Astrocyte of the spinal cord (primary cell): Measurements from ENCODE around the gene ZCCHC7.
"Not testable (repeated sequence)": the region's sequence is repeated elsewhere in the genome, so short reads cannot be mapped to it uniquely, and the experiment has no call there.

Experiments used
- DNase-seq: peaks from one replicate; pipeline ENCODE4 v3.0.0; 2011; ENCODE audit warnings: low read depth, low spot score
- H3K4me3 ChIP-seq: 2 replicates; pipeline ENCODE4 v1.5.1; 2011; ENCODE audit warnings: low read depth, mild to moderate bottlenecking, low read length, moderate library complexity
- in situ Hi-C: cut with HindIII; loops from 2 replicates; pipeline ENCODE4 v1.10.0; 2017; ENCODE audit warnings: low sequenced_read_pairs
- TF ChIP-seq, protein P1 (sequence below): IDR thresholded peaks from 2 replicates; pipeline ENCODE4 v1.5.1; 2012; ENCODE audit warnings: low read depth, mild to moderate bottlenecking, low read length, inconsistent platforms

ZCCHC7 gene

DNA sequence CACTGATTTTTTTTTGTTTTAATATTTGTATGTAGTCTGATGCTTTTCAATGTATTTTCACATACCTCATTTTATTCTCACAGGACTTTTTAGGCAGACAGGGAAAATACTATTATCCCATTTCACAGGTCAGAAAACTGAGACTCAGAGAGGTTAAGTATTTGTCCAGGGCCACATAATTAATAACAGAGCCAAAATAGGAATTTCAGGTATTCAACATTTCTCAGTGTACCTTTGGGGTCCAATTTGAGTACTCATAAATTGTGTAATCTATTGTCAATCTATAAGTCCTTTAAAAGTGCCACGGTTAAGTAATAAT lies 181.4 kb downstream of the ZCCHC7 start:
- in situ Hi-C loops = no loop called here
- TF ChIP-seq, protein P1, sequence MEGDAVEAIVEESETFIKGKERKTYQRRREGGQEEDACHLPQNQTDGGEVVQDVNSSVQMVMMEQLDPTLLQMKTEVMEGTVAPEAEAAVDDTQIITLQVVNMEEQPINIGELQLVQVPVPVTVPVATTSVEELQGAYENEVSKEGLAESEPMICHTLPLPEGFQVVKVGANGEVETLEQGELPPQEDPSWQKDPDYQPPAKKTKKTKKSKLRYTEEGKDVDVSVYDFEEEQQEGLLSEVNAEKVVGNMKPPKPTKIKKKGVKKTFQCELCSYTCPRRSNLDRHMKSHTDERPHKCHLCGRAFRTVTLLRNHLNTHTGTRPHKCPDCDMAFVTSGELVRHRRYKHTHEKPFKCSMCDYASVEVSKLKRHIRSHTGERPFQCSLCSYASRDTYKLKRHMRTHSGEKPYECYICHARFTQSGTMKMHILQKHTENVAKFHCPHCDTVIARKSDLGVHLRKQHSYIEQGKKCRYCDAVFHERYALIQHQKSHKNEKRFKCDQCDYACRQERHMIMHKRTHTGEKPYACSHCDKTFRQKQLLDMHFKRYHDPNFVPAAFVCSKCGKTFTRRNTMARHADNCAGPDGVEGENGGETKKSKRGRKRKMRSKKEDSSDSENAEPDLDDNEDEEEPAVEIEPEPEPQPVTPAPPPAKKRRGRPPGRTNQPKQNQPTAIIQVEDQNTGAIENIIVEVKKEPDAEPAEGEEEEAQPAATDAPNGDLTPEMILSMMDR = no peak
- no peak for DNase-seq
- H3K4me3 ChIP-seq = no peak overlapping the region

DNA sequence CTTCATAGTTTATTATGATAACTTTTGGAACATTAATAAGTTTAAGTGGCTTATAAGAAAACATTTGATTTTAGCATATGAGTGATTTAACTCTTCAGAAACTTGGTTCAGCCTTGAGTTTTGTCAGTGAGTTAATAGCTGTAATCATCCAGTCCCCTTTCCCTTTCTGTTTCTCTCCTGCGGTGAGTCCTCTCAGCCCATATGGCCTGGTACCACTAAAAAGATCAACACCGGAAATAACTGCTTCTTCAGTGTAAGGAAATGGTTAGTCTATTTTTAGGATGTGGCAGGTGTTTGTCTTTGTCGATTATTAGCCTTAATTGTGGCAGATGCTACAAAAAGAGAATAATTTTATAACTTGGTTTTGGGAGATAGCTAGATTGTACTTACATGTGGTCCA lies 181.9 kb downstream of the ZCCHC7 start:
- in situ Hi-C loops = no loop called here
- TF ChIP-seq, protein P1 = no peak
- no peak for DNase-seq
- no peak overlapping the region for H3K4me3 ChIP-seq

DNA sequence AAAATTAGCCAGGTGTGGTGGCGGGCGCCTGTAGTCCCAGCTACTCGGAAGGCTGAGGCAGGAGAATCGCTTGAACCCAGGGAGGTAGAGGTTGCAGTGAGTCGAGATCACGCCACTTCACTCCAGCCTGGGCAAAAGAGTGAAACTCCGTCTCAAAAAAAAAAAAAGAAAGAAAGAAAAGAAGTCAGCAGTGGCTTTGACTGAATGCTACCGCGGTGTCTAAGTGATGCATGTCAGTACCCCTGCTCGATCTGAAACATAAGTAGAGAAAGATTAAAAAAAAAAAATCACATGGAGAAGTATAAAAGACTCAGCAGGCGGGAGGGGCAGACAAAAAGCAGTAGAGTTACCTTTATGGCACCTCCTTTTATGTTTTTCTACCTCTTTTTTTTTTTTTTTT lies 182.9 kb downstream of the ZCCHC7 start:
- in situ Hi-C loops, DNase-seq, H3K4me3 ChIP-seq: not testable (repeated sequence)

DNA sequence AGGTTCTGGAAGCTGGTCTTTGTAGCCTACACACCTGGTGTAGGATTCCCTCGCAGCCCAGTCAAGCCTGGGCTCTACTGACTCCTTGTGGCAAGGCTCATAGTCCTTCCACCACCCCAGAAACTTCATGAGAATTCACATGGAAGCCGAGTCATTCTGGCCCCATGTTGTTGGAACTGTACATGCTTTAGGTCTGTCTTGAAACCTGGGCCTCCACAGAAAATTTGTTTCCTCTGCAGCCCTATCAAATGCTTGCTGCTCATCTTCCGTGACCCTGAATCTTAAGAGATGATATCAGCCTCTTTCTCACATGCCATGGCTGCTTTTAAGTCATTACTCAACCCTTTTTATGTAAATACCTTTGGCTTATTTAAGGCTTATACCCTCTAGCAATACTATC lies 188.8 kb downstream of the ZCCHC7 start:
- TF ChIP-seq, protein P1 = peak; percentile 38
- no peak for DNase-seq
- H3K4me3 ChIP-seq = no peak overlapping the region
- in situ Hi-C loops = no loop called here

DNA sequence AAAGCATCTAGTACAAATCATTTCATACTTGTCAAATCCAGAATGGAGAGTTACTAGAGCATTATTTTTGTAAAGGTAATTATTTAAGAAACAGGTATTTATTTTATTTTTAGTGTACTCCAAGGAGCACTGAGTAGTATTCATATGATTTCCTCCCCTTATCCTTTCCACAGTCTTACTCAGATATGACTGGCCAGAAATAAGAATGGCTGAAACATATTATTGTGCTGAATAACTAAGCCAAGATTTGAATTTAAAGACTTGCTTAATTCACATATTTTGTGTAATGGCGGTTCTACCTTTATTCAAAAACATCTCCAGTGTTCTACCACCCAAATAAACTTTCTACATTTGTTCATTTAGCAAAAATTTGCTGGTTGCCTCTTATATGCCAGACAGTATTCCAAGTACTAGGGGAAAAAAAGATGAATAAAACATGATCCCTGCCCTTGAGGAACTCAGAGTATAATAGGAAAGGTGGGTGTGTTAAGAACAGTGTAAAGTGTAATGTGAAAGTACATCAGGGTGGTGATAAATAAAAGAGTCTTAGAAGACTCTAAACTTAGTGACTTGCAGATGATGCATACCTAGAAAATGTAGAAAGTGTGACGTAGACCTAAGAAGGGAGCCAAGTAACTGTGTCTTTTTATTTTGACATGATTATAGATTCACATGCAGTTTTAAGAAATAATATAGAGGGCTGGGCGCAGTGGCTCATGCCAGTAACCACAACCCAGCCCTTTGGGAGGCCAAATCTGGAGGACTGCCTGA lies 191.7 kb downstream of the ZCCHC7 start:
- no peak overlapping the region for H3K4me3 ChIP-seq
- peak; percentile 69 for DNase-seq
- TF ChIP-seq, protein P1 = no peak
- in situ Hi-C loops = no loop called here

DNA sequence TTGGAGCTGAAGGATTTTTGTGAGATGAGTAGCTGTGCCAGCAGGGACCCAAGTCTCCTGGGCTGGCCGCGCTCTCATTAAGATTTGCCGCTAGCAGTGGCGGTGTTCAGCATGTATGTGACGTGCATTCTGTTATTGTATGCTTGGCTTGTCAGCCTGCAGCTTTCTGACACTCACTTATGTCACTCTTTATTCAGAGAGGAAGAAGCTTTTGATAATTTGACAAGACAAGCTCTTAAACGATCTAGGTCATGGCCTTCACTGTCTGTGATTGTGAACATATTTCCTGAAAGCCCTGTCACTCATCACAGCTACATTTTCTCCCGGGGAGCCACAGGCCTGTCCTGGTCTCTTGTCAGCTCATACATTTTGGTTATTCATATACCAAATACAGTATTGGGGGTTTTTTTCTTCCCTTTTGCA lies 203.9 kb downstream of the ZCCHC7 start:
- in situ Hi-C loops = no loop called here
- no peak overlapping the region for H3K4me3 ChIP-seq
- peak; percentile 33 for DNase-seq
- TF ChIP-seq, protein P1 = no peak

DNA sequence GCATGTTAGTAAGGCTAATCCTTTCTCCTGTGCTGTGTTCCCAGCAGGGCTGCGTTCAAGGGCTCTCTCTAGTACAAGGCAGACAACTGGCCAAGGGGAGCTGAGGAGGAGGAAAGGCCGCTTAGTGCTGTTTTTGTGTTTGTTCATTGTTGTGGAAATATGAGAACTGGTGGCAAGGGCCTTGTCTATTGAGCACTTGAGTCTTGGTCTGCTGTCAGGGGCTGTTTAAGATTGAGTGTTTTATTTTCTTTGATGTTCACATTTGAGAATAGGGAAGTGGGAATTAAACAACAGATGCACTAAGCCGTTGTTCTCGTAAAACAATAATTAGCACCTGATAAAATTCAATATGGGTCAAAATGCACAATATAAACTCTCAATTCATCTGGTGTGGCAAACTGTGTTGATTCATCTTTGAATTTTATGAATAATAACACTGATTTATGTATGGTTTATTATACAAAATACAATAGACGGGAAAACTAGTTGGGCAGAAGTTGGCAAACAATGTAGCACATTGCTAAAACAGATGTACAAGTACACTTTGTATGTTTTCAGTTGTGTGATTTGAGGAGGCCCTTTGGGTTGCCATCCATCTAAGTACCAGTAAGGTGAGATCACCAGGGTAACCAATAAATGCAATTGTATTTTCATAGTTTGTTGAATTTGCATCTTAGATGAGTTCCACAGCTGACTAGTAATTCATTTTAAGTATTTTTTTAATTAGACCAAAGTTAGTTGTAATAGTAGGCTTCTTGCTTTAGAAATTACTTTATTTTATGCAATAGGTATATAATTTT lies 204.5 kb downstream of the ZCCHC7 start:
- no peak for DNase-seq
- in situ Hi-C loops = no loop called here
- TF ChIP-seq, protein P1 = no peak
- no peak overlapping the region for H3K4me3 ChIP-seq
